Measurements from ENCODE around the gene MIA2. TPM values are rescaled to one million over a fixed set of nuclear protein-coding genes. Genes with fewer than 3 reads are reported as not detected.

MIA2 gene
- total and polyA plus RNA-seq, 2 experiments from 2014 or later: 9.5 to 10.9 TPM

- H3K9me2 ChIP-seq (ENCODE audit: insufficient read depth): no peaks in the 10 kb centered on the region
- no peak overlapping the region for H3K27ac ChIP-seq (ENCODE audit: low read depth)
- no peaks in the 10 kb centered on the region for H4K20me1 ChIP-seq (replicated peaks; ENCODE audit: insufficient read depth)
- Mint-ChIP-seq H3K27ac (no peak overlapping the region), H3K27me3 (ENCODE audit: insufficient read depth, low read depth, poor library complexity) (peaks cover 3% of the 10 kb centered on the region), H3K4me3 (peak overlapping the region; percentile 90), H3K4me1 (peaks cover 19% of the 10 kb centered on the region), H3K9me3 (peaks cover 31% of the 10 kb centered on the region), H3K36me3 (ENCODE audit: low read depth) (peaks cover 31% of the 10 kb centered on the region)
- peaks cover 12% of the 10 kb centered on the region; the same call in 1 of the 2 replicates for H3K27me3 ChIP-seq (ENCODE audit: insufficient read depth)
- TF ChIP-seq ZNF462 (CRISPR knock-in tag; IDR thresholded peaks at IDR 0.05) (no peak), CTCF (conservative IDR thresholded peaks at IDR 0.05; ENCODE audit: low read depth in 2 of 2) (no peak), EZH2phosphoT487 (IDR thresholded peaks at IDR 0.05; ENCODE audit: unreplicated experiment) (no peak), STAT1 (IDR thresholded peaks at IDR 0.05; ENCODE audit: unreplicated experiment) (no peak), NANOG (IDR thresholded peaks at IDR 0.05; ENCODE audit: borderline replicate concordance) (no peak), ETS1 (IDR thresholded peaks at IDR 0.05) (no peak), ZNF331 (CRISPR knock-in tag; IDR thresholded peaks at IDR 0.05; ENCODE audit: low read depth) (no peak)
- H3F3A ChIP-seq (replicated peaks; ENCODE audit: low read depth): no peaks in the 10 kb centered on the region; the same call in 1 of the 2 replicates
- H3K79me2 ChIP-seq (replicated peaks; ENCODE audit: insufficient read depth): peaks cover 55% of the 10 kb centered on the region
- H3K4me1 ChIP-seq (ENCODE audit: insufficient read depth): peaks cover 13% of the 10 kb centered on the region
- DNase-seq (ENCODE audit: low spot score) (no peak), ATAC-seq (no peak)
- peak overlapping the region; percentile 90 for H3K4me2 ChIP-seq
- H3K36me3 ChIP-seq (ENCODE audit: insufficient read depth): no peaks in the 10 kb centered on the region
- no peak overlapping the region for H2AFZ ChIP-seq
- peak overlapping the region; percentile 68 for H3K4me3 ChIP-seq
Measured at GRCh38 chr14:39268393-39268792, 34.7 kb downstream of the MIA2 start.
